Prostate gland (tissue), 2 donors: Measurements from ENCODE around the gene LRIT3. TPM values are rescaled to one million over a fixed set of nuclear protein-coding genes. Genes with fewer than 3 reads are reported as not detected.
A peak's percentile ranks its signal among the peaks of the same experiment; 100 is the strongest.

Experiments
- DNase-seq: peaks from one replicate; pipeline ENCODE4 v3.0.0-alpha.2; 2019; ENCODE audit warnings: low spot score
- H3K27ac ChIP-seq, 2 donors: fragments of 200-600 bp; sonication (generic); 2 replicates each; pipeline ENCODE4 v1.5.1; 2017 to 2019
- H3K27me3 ChIP-seq: fragments of 200-600 bp; sonication (generic); replicated peaks from 2 replicates; pipeline ENCODE4 v1.5.1; 2019; ENCODE audit not compliant: insufficient read depth
- H3K36me3 ChIP-seq, 2 donors: fragments of 200-600 bp; sonication (generic); 1 replicate in 1 of 2; 2 replicates in 1 of 2; pipeline versions ENCODE4 v1.5.1 to v1.8.1; 2017 to 2019
- H3K4me1 ChIP-seq: fragments of 200-600 bp; sonication (generic); replicated peaks from 2 replicates; pipeline ENCODE4 v1.5.1; 2019
- H3K4me3 ChIP-seq, 2 donors: fragments of 200-600 bp; sonication (generic); 2 replicates each; pipeline ENCODE4 v1.5.1; 2017 to 2019
- H3K9me3 ChIP-seq: fragments of 200-600 bp; sonication (generic); 2 replicates; pipeline ENCODE4 v1.5.1; 2017
- POLR2A ChIP-seq: fragments of 450-650 bp; IDR thresholded peaks from one replicate; pipeline ENCODE4 v1.6.1; 2016; ENCODE audit warnings: antibody characterized with exemption, mild to moderate bottlenecking
- POLR2AphosphoS5 ChIP-seq: sonication (generic); formaldehyde crosslinking; IDR thresholded peaks from one replicate; pipeline ENCODE4 v1.6.1; 2017; ENCODE audit warnings: antibody characterized with exemption
- WGBS: methylation state at CpG from one replicate; pipeline ENCODE4 v1.1.5; 2018; 5-methylcytosine and 5-hydroxymethylcytosine counted together
- intact Hi-C: fragments of 100-400 bp; cut with DNase I; formaldehyde crosslinking; loops from one replicate; pipeline ENCODE4 v1.14.2; 2022
- total RNA-seq, 2 donors: library from RNA; depleted of rRNA; stranded (reverse); fragments of >200 nt; gene quantifications; one replicate each; pipeline ENCODE4 v1.1.0, GENCODE V29; 2016
- TF ChIP-seq, protein P1 (sequence below), 4 experiments: fragments of 200-600 bp in 2 of 4; fragments of 450-650 bp in 2 of 4; sonication (generic) in 2 of 4; IDR thresholded peaks; 1 replicate in 3 of 4; 2 replicates in 1 of 4; pipeline ENCODE4 v1.5.1; 2016 to 2019; ENCODE audit warnings: antibody characterized with exemption in 4 of 4, mild to moderate bottlenecking in 2 of 4, moderate library complexity in 2 of 4

LRIT3 gene
- total RNA-seq, 2 donors from 2014 or later, result 0.11 to 0.27 TPM

GRCh38 chr4:109815151-109816081 is 32.5 kb upstream of the LRIT3 start, which contains the start of gene GAR1:
Gene GAR1, plus strand, starts transcription at chr4:109815762. Its CDS starts 403 bp downstream, at chr4:109816165.
- Histone ChIP-seq H3K4me1 (peaks cover 7% of the 10 kb centered on the region), H3K36me3 (peaks cover 0 to 3% of the 10 kb centered on the region in 2 donors), H3K4me3 (peak within 1 kb of the TSS; percentile 65 to 70), H3K27ac (peak within 1 kb of the TSS; percentile 86 to 90), H3K9me3 (no peaks in the 10 kb centered on the region), H3K27me3 (no peaks in the 10 kb centered on the region)
- WGBS, result under 1% methylated on average over 53 of the region's 53 CpGs
- TF ChIP-seq POLR2AphosphoS5, result peak; percentile 93
- TF ChIP-seq POLR2A, result peak; percentile 71
- TF ChIP-seq, protein P1, sequence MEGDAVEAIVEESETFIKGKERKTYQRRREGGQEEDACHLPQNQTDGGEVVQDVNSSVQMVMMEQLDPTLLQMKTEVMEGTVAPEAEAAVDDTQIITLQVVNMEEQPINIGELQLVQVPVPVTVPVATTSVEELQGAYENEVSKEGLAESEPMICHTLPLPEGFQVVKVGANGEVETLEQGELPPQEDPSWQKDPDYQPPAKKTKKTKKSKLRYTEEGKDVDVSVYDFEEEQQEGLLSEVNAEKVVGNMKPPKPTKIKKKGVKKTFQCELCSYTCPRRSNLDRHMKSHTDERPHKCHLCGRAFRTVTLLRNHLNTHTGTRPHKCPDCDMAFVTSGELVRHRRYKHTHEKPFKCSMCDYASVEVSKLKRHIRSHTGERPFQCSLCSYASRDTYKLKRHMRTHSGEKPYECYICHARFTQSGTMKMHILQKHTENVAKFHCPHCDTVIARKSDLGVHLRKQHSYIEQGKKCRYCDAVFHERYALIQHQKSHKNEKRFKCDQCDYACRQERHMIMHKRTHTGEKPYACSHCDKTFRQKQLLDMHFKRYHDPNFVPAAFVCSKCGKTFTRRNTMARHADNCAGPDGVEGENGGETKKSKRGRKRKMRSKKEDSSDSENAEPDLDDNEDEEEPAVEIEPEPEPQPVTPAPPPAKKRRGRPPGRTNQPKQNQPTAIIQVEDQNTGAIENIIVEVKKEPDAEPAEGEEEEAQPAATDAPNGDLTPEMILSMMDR (IDR thresholded peaks at IDR 0.05), result peak in 1 of 4 experiments; percentile 18
- DNase-seq, result peak; percentile 92
- intact Hi-C loops, result loop anchor here (5.0 kb wide), 2 partner anchors 113 to 383 kb away; partner anchors contain the start of genes CASP6 and SEC24B

- TF ChIP-seq POLR2AphosphoS5 (no peak), POLR2A (no peak)
- TF ChIP-seq, protein P1 (IDR thresholded peaks at IDR 0.05), result no peak
- intact Hi-C loops, result loop anchor here (5.0 kb wide), 2 partner anchors 114 to 384 kb away; partner anchors contain the start of genes CASP6 and SEC24B
- WGBS, result 2% methylated on average over 19 of the region's 19 CpGs
- H3K4me3 ChIP-seq, result peak overlapping the region; percentile 65 to 70
- H3K27ac ChIP-seq, result peak overlapping the region; percentile 86 to 90
- H3K36me3 ChIP-seq, result peaks cover 0 to 3% of the 10 kb centered on the region in 2 donors
- no peak for DNase-seq
- H3K9me3 ChIP-seq, result no peaks in the 10 kb centered on the region
- peaks cover 7% of the 10 kb centered on the region for H3K4me1 ChIP-seq
- no peaks in the 10 kb centered on the region for H3K27me3 ChIP-seq
Measured at GRCh38 chr4:109816082-109816442, 31.8 kb upstream of the LRIT3 start.

DNA sequence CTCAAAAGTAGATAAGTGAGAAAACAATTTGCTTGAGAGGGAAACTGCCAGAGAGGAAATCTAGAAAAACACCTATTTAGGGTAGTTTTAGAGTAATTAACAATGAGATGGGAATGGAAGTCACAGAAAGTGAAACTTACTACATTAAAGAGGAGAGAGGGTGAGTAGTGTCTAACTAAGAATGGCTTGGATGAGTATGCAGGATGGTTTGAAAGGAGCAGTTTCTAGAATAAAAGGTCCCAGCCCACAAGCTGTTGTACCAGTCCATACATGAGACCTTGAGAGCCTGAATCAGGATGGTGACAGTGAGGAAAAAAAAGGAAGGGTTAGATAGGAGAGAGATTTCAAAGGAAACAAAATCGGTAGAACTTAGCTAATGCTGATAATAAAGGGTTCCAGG is 31.0 kb upstream of the LRIT3 start:
- no peak for TF ChIP-seq POLR2A
- no peak overlapping the region for H3K4me3 ChIP-seq
- intact Hi-C loops, result loop anchor here (5.0 kb wide), 2 partner anchors 115 to 385 kb away; partner anchors contain the start of genes CASP6 and SEC24B
- no peaks in the 10 kb centered on the region for H3K27me3 ChIP-seq
- no peaks in the 10 kb centered on the region for H3K9me3 ChIP-seq
- H3K27ac ChIP-seq, result no peak overlapping the region
- peaks cover 0 to 3% of the 10 kb centered on the region in 2 donors for H3K36me3 ChIP-seq
- no peak for DNase-seq
- WGBS, result 52% methylated on average over 1 of the region's 1 CpG
- H3K4me1 ChIP-seq, result peaks cover 7% of the 10 kb centered on the region

- WGBS, result 98% methylated on average over 4 of the region's 4 CpGs
- TF ChIP-seq POLR2AphosphoS5, result no peak
- H3K27me3 ChIP-seq, result no peaks in the 10 kb centered on the region
- H3K27ac ChIP-seq, result no peak overlapping the region
- no peak overlapping the region for H3K4me3 ChIP-seq
- H3K36me3 ChIP-seq, result peaks cover 0 to 3% of the 10 kb centered on the region in 2 donors
- intact Hi-C loops, result loop anchor here (5.0 kb wide), 2 partner anchors 116 to 386 kb away; partner anchors contain the start of genes CASP6 and SEC24B
- H3K4me1 ChIP-seq, result peaks cover 7% of the 10 kb centered on the region
- DNase-seq, result no peak
- H3K9me3 ChIP-seq, result no peaks in the 10 kb centered on the region
Measured at GRCh38 chr4:109818268-109818667, 29.6 kb upstream of the LRIT3 start.

DNA sequence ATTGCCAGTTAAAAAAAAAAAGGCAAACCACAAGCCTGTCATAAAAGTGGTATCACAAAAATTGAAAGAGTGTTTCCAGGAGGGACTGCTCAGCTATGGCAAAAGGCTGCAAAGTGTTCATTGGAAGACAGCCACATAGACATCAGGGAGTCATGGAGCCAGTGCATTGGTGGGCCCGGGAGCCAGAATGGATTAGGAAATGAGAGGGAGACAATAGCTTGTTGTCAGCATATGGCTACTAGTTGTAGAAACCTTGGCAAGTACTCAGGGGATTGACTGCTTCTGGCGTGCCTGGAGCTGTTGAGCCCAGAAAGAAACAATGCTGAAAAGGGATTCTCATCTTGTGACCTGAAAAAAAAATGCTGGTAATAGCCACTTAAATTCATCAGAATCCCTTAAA is 27.3 kb upstream of the LRIT3 start:
- peaks cover 7% of the 10 kb centered on the region for H3K4me1 ChIP-seq
- peak; percentile 8 for DNase-seq
- H3K36me3 ChIP-seq, result peaks cover 0 to 3% of the 10 kb centered on the region in 2 donors
- no peak overlapping the region for H3K4me3 ChIP-seq
- WGBS, result 32% methylated on average over 2 of the region's 2 CpGs
- no peak overlapping the region for H3K27ac ChIP-seq
- H3K27me3 ChIP-seq, result no peaks in the 10 kb centered on the region
- TF ChIP-seq POLR2AphosphoS5 (no peak), POLR2A (no peak)
- TF ChIP-seq, protein P1 (IDR thresholded peaks at IDR 0.05), result no peak
- intact Hi-C loops, result no loop called here
- no peaks in the 10 kb centered on the region for H3K9me3 ChIP-seq
